Testis (tissue), 2 donors: Measurements from ENCODE around the gene MSI2.

Experiments
- CTCF ChIP-seq, 3 experiments: fragments of 450-650 bp in 2 of 3; fragments of 200-600 bp in 1 of 3; sonication (generic) in 1 of 3; IDR thresholded peaks; one replicate each; pipeline ENCODE4 v1.5.1; 2016 to 2019; ENCODE audit warnings: antibody characterized with exemption in 3 of 3, mild to moderate bottlenecking in 2 of 3, moderate library complexity in 1 of 3
- POLR2A ChIP-seq: fragments of 450-650 bp; IDR thresholded peaks from one replicate; pipeline ENCODE4 v1.6.1; 2017; ENCODE audit warnings: antibody characterized with exemption, mild to moderate bottlenecking, moderate library complexity

GRCh38 chr17:57451191-57451590, 194.9 kb downstream of the MSI2 start:
- TF ChIP-seq CTCF (IDR thresholded peaks at IDR 0.05) (no peak), POLR2A (no peak)
